Pancreas (tissue), 10 donors: Measurements from ENCODE around the gene LINS1. TPM values are rescaled to one million over a fixed set of nuclear protein-coding genes. Genes with fewer than 3 reads are reported as not detected.

Experiments
- ATAC-seq, 4 donors: fragments of 200-7000 bp; cut with Tn5 transposase; one replicate each; pipeline versions ENCODE4 v1.8.0 to v1.9.1; 2020; ENCODE audit warnings: mild to moderate bottlenecking in 4 of 4, moderate library complexity in 4 of 4
- DNase-seq, 6 donors: peaks; one replicate each; pipeline ENCODE4 v3.0.0-alpha.2; 2020
- FAIRE-seq: peaks from 2 replicates; lab custom pipeline; 2012; peaks lifted over from hg19 to GRCh38; lab: Jason Lieb, UNC
- H3K27ac ChIP-seq, 4 donors: fragments of 200-600 bp; sonication (generic); 1 replicate in 3 of 4; 2 replicates in 1 of 4; pipeline versions ENCODE4 v1.5.0 to v1.8.0; 2020
- H3K27me3 ChIP-seq, 4 donors: fragments of 200-600 bp; one replicate each; pipeline ENCODE4 v1.8.0; 2021
- H3K36me3 ChIP-seq, 3 donors: fragments of 200-600 bp; sonication (generic) in 1 of 3; one replicate each; pipeline versions ENCODE4 v1.5.0 to v1.8.0; 2020 to 2021
- H3K4me1 ChIP-seq, 3 donors: fragments of 200-600 bp; one replicate each; pipeline ENCODE4 v1.8.0; 2021
- H3K4me3 ChIP-seq, 4 donors: fragments of 200-600 bp; sonication (generic) in 2 of 4; one replicate each; pipeline versions ENCODE4 v1.5.0 to v1.8.0; 2020 to 2021
- H3K9me3 ChIP-seq, 4 donors: fragments of 200-600 bp; one replicate each; pipeline ENCODE4 v1.8.0; 2021
- WGBS, 2 donors: extraction: QIAGEN DNeasy Blood & Tissue Kit; methylation state at CpG; one replicate each; pipeline ENCODE4 v1.1.7; 2013; 5-methylcytosine and 5-hydroxymethylcytosine counted together
- intact Hi-C, 3 donors: fragments of 100-400 bp; cut with DNase I; formaldehyde crosslinking; loops; one replicate each; pipeline versions ENCODE4 v1.11.1 to v1.14.2; 2022
- polyA plus RNA-seq, 2 donors: library from polyadenylated mRNA; stranded (reverse); fragments of 200-250 nt; gene quantifications; one replicate each; pipeline ENCODE4 v1.2.3, GENCODE V29; 2013
- total RNA-seq, 6 donors: library from RNA; stranded (reverse); fragmentation: NEBNext Ultra II Directional in 4 of 6; extraction: Animal tissue kit (Norgen Biotek cat#: 25700) in 4 of 6; gene quantifications; one replicate each; pipeline versions ENCODE4 v1.2.1 to v1.2.4, GENCODE V29; 2021 to 2023
- TF ChIP-seq, protein P1 (sequence below), 4 donors: fragments of 200-600 bp; sonication (generic) in 3 of 4; IDR thresholded peaks; one replicate each; pipeline versions ENCODE4 v1.5.0 to v1.8.0; 2021; ENCODE audit warnings: antibody characterized with exemption in 4 of 4
- donor health status: healthy with polysubstance abuse.
- donor health status: DM: no; HTN: no; CAD: no; lungs with moderate emphysema.
- donor health status: DM: no; HTN: no; CAD: no.
- donor health status: control.
- donor health status: control.
- donor health status: Bipolar disorder and iron deficiency.
- donor health status: DM: yes; HTN: yes; CAD: no.
- donor health status: DM: no; HTN: no; CAD: no.
- donor health status: DM: no; HTN: no; CAD: no.
- donor health status: DM: yes; HTN: yes; CAD: no.

LINS1 gene
- total and polyA plus RNA-seq, 8 donors: 3.0 to 9.1 (median 4.6) TPM

DNA sequence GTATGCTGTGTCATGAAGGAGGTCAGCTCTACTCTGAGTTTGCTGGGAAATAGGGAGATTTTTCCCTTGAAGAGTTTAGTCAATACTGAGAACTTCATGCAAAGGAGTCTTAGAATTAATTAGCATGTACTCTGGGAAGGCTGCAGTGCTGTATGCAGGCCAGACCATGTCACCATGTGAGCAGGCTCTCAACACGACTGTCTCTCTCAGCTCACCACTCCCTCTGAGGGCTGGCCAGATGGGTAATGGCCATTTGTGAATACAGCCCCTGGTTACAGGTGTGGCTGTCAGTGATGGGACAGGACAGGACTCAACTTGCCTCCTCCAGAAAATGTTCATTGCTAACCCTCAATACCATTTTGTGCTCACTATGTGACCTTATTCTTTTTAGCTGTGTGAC is 68.1 kb downstream of the LINS1 start:
- FAIRE-seq (no peak), DNase-seq (no peak), ATAC-seq (no peak)
- no peak overlapping the region for H3K4me3 ChIP-seq
- no peak overlapping the region for H3K27ac ChIP-seq
- H3K36me3 ChIP-seq: no peaks in the 10 kb centered on the region
- no peaks in the 10 kb centered on the region for H3K4me1 ChIP-seq
- WGBS, 2 donors: 34 to 44% methylated on average over 1 of the region's 1 CpG
- H3K9me3 ChIP-seq: no peaks in the 10 kb centered on the region
- intact Hi-C loops: no loop called here
- H3K27me3 ChIP-seq: no peaks in the 10 kb centered on the region
- TF ChIP-seq, protein P1, sequence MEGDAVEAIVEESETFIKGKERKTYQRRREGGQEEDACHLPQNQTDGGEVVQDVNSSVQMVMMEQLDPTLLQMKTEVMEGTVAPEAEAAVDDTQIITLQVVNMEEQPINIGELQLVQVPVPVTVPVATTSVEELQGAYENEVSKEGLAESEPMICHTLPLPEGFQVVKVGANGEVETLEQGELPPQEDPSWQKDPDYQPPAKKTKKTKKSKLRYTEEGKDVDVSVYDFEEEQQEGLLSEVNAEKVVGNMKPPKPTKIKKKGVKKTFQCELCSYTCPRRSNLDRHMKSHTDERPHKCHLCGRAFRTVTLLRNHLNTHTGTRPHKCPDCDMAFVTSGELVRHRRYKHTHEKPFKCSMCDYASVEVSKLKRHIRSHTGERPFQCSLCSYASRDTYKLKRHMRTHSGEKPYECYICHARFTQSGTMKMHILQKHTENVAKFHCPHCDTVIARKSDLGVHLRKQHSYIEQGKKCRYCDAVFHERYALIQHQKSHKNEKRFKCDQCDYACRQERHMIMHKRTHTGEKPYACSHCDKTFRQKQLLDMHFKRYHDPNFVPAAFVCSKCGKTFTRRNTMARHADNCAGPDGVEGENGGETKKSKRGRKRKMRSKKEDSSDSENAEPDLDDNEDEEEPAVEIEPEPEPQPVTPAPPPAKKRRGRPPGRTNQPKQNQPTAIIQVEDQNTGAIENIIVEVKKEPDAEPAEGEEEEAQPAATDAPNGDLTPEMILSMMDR (IDR thresholded peaks at IDR 0.05): no peak

DNA sequence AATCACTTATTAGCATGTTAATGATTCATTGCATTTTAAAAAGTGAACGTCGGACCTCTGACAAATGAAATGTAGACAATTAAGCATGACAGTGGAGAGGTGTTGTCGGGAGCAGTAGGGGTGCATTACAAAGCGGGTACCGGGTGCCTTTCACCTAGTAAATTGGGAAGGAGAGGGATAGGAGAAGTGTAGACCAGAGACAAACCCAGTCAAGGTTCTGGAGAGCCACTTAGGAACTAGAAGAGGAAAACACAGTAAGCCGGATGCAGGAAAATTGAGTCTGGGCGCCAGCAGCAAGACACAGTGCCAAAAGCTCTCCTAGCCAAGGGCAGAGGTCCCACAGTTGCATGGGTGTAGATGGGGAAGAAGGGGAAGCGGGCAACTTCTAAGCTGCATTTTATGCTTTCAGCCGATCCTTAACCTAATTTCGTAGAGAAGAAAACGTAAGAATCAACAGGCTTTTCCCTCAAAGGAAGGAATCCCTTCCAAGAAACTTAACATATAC is 70.1 kb downstream of the LINS1 start:
- 65 to 73% methylated on average over 11 of the region's 11 CpGs for WGBS, 2 donors
- no peaks in the 10 kb centered on the region for H3K4me1 ChIP-seq
- intact Hi-C loops: no loop called here
- no peak for FAIRE-seq
- no peak overlapping the region for H3K27ac ChIP-seq
- ATAC-seq: no peak
- H3K36me3 ChIP-seq: no peaks in the 10 kb centered on the region
- H3K9me3 ChIP-seq: no peaks in the 10 kb centered on the region
- no peak overlapping the region for H3K4me3 ChIP-seq
- no peak for DNase-seq
- H3K27me3 ChIP-seq: no peaks in the 10 kb centered on the region
- TF ChIP-seq, protein P1 (IDR thresholded peaks at IDR 0.05): no peak

DNA sequence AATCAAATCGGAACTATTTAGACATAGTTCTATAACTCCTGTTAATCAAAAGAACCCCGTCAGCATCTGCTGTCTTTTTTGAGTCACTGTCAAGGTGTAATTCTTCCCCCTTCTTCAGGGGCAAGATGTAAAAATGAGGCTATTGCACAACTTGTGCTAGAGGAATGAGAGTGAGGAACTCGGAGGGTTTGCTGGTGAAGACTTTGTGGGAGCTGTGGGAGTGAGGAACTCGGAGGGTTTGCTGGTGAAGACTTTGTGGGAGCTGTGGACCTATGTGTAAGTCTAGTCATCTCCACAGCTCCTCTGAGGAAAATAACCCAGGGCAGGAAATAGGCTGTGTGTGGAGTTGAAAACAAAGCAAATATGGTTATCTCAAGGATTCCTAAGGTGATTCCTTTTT is 70.8 kb downstream of the LINS1 start:
- ATAC-seq (no peak), DNase-seq (no peak), FAIRE-seq (no peak)
- intact Hi-C loops: no loop called here
- Histone ChIP-seq H3K27me3 (no peaks in the 10 kb centered on the region), H3K27ac (no peak overlapping the region), H3K36me3 (no peaks in the 10 kb centered on the region), H3K4me1 (no peaks in the 10 kb centered on the region), H3K4me3 (no peak overlapping the region), H3K9me3 (no peaks in the 10 kb centered on the region)
- WGBS, 2 donors: 68 to 80% methylated on average over 4 of the region's 4 CpGs
- TF ChIP-seq, protein P1 (IDR thresholded peaks at IDR 0.05): no peak

DNA sequence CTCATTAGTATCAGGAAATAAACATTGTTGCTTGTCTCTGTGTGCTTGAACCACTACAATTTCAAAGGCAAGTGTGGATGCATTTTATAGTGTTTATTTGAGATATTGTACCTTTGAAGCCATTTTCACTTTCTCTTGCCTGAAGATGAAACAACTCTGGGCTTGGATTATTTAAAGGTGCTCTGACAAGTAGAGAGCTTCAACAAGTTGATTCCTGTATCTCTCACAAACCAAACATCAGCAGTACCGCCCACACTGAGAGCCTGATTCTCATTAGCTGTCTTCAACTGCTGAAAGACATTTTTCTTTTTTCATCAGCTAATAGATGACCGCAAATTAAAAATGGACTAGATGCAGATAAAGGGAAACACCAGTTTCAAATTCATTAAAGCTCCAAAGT is 72.4 kb downstream of the LINS1 start:
- no peak for FAIRE-seq
- no peak overlapping the region for H3K4me3 ChIP-seq
- no peak for DNase-seq

DNA sequence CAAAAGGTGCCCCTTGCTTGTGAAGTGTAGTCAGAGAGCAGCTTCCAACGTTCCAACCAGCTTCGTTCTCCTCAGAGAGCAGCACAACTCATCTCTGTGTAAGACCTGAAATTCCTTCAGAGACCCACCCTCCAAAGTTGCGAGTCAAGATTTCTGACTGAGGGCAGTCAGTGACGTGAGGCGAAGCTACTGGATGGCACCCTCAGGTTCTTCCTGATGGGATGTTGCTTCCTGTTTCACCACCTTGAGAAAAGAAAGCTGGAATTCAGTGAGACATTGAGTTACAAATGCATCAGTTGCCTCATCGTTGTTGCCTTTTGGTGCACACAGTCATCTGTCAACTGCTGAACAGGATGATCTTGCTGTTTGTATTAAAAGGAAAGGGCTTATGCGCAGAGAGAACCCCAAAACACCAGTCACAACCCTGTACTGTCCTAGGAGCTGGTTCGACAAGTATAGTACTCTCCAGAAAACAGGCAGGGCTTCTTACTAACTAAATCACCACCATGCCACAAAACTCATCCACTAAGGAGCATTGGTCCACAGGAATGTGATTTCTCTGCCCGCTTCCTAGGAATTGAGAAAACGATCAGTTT is 73.1 kb downstream of the LINS1 start, which contains the start of gene CERS3:
Gene CERS3 (minus strand): TSS at position 118 of the 596 bp plus-strand sequence. CDS start 27,101 bp downstream, outside the sequence.
- WGBS, 2 donors: 80 to 84% methylated on average over 10 of the region's 10 CpGs
- ATAC-seq (no peak), DNase-seq (no peak), FAIRE-seq (no peak)
- H3K27ac ChIP-seq: no peak within 1 kb of the TSS
- no peaks in the 10 kb centered on the region for H3K36me3 ChIP-seq
- TF ChIP-seq, protein P1 (IDR thresholded peaks at IDR 0.05): no peak
- H3K27me3 ChIP-seq: no peaks in the 10 kb centered on the region
- intact Hi-C loops: no loop called here
- H3K9me3 ChIP-seq: no peaks in the 10 kb centered on the region
- no peaks in the 10 kb centered on the region for H3K4me1 ChIP-seq
- H3K4me3 ChIP-seq: no peak within 1 kb of the TSS

More for the DNA sequence above, 72.4 kb downstream of the LINS1 start:
- WGBS, 2 donors: 81 to 87% methylated on average over 2 of the region's 2 CpGs
- no peaks in the 10 kb centered on the region for H3K9me3 ChIP-seq
- H3K27me3 ChIP-seq: no peaks in the 10 kb centered on the region
- no peaks in the 10 kb centered on the region for H3K4me1 ChIP-seq
- TF ChIP-seq, protein P1 (IDR thresholded peaks at IDR 0.05): no peak
- intact Hi-C loops: no loop called here
- H3K27ac ChIP-seq: no peak overlapping the region
- ATAC-seq: no peak
- H3K36me3 ChIP-seq: no peaks in the 10 kb centered on the region
